Mesendoderm (in vitro differentiated cells): Measurements from ENCODE around the gene BMPER.

Source experiments
- DNase-seq: peaks from one replicate; pipeline ENCODE4 v3.0.0; 2013
- H2AK5ac ChIP-seq: 2 replicates; pipeline ENCODE4 v1.6.1; 2013; ENCODE audit warnings: low read length, inconsistent platforms
- H2BK120ac ChIP-seq: 2 replicates; pipeline ENCODE4 v1.6.1; 2013; ENCODE audit warnings: low read depth, mild to moderate bottlenecking, low read length, moderate library complexity, mixed read lengths
- H2BK15ac ChIP-seq: replicated peaks from 2 replicates; pipeline ENCODE4 v1.6.1; 2013; ENCODE audit warnings: low read depth, mild to moderate bottlenecking, moderate library complexity
- H2BK5ac ChIP-seq: 2 replicates; pipeline ENCODE4 v1.6.1; 2013; ENCODE audit warnings: low read length, inconsistent platforms
- H3K18ac ChIP-seq: 2 replicates; pipeline ENCODE4 v1.6.1; 2013; ENCODE audit warnings: mild to moderate bottlenecking, low read length, mixed read lengths
- H3K23ac ChIP-seq: one replicate; pipeline ENCODE4 v1.6.1; 2013; ENCODE audit warnings: low read length
- H3K27ac ChIP-seq: 2 replicates; pipeline ENCODE4 v1.5.1; 2013; ENCODE audit warnings: low read depth, mild to moderate bottlenecking, inconsistent platforms, low read length, moderate library complexity
- H3K27me3 ChIP-seq: 2 replicates; pipeline ENCODE4 v1.6.1; 2013; ENCODE audit warnings: low read length, control low read depth, mild to moderate bottlenecking, inconsistent platforms; ENCODE audit not compliant: insufficient read depth, poor library complexity
- H3K36me3 ChIP-seq: 2 replicates; pipeline ENCODE4 v1.6.1; 2013; ENCODE audit warnings: low read length, inconsistent platforms; ENCODE audit not compliant: control insufficient read depth, insufficient read depth
- H3K4ac ChIP-seq: one replicate; pipeline ENCODE4 v1.6.1; 2013; ENCODE audit warnings: low read depth, mild to moderate bottlenecking, low read length, moderate library complexity
- H3K4me1 ChIP-seq: 2 replicates; pipeline ENCODE4 v1.6.1; 2013; ENCODE audit warnings: low read depth, low read length, inconsistent platforms; ENCODE audit not compliant: control insufficient read depth
- H3K4me2 ChIP-seq: 2 replicates; pipeline ENCODE4 v1.6.1; 2013; ENCODE audit warnings: low read length
- H3K4me3 ChIP-seq: 2 replicates; pipeline ENCODE4 v1.5.1; 2013; ENCODE audit warnings: mild to moderate bottlenecking, low read length
- H3K56ac ChIP-seq: one replicate; pipeline ENCODE4 v1.6.1; 2013; ENCODE audit warnings: low read length
- H3K79me1 ChIP-seq: 2 replicates; pipeline ENCODE4 v1.6.1; 2013; ENCODE audit warnings: low read length, inconsistent platforms
- H3K79me2 ChIP-seq: 2 replicates; pipeline ENCODE4 v1.6.1; 2013; ENCODE audit warnings: mild to moderate bottlenecking, low read length; ENCODE audit not compliant: control insufficient read depth, insufficient read depth
- H3K9ac ChIP-seq: 2 replicates; pipeline ENCODE4 v1.6.1; 2013; ENCODE audit warnings: low read length, inconsistent platforms
- H4K5ac ChIP-seq: one replicate; pipeline ENCODE4 v1.6.1; 2013; ENCODE audit warnings: low read length
- H4K8ac ChIP-seq: one replicate; pipeline ENCODE4 v1.6.1; 2013; ENCODE audit warnings: low read depth, mild to moderate bottlenecking, control low read depth, low read length, moderate library complexity
- WGBS: extraction: QIAGEN DNeasy Blood & Tissue Kit; methylation state at CpG from one replicate; pipeline ENCODE4 v1.1.7; 2013; ENCODE audit warnings: low lambda C conversion rate, missing lambda C conversion rate; ENCODE audit not compliant: insufficient coverage; ENCODE audit errors: extremely low coverage; 5-methylcytosine and 5-hydroxymethylcytosine counted together

The BMPER gene

DNA sequence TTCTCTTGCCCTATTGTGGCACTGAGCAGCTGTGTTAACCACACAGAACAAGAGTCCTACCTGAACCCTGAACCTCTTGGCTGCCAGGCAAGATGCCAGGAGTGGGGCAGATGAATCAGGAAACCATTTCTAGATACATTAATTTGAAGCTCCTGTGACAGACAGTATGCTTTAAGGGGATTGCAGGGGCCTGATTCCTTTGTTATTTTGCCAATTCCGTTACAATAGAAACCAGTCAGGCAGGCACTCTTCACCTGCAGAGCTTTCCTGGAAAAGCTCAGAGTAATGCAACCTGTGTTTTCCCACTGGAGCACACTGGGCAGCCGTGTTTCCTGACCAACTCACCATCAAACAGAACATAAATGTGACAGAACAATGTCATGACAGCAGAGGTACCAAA, 233.1 kb downstream of the BMPER start:
- WGBS = no CpG with 5 or more reads among the region's 2 CpGs
- H3K27me3 ChIP-seq = no peaks in the 10 kb centered on the region
- no peak overlapping the region for H3K23ac ChIP-seq
- no peak overlapping the region for H3K4me3 ChIP-seq
- no peak overlapping the region for H2BK15ac ChIP-seq
- no peak overlapping the region for H2AK5ac ChIP-seq
- H3K79me2 ChIP-seq = no peaks in the 10 kb centered on the region
- H3K56ac ChIP-seq = no peak overlapping the region
- no peak overlapping the region for H3K27ac ChIP-seq
- no peak overlapping the region for H3K4ac ChIP-seq
- no peak overlapping the region for H2BK120ac ChIP-seq
- H3K18ac ChIP-seq = no peak overlapping the region
- no peaks in the 10 kb centered on the region for H3K79me1 ChIP-seq
- H2BK5ac ChIP-seq = no peak overlapping the region
- no peak overlapping the region for H4K5ac ChIP-seq
- no peaks in the 10 kb centered on the region for H3K4me1 ChIP-seq
- no peak overlapping the region for H3K9ac ChIP-seq
- H3K36me3 ChIP-seq = no peaks in the 10 kb centered on the region
- no peak for DNase-seq
- no peak overlapping the region for H4K8ac ChIP-seq
- no peak overlapping the region for H3K4me2 ChIP-seq

DNA sequence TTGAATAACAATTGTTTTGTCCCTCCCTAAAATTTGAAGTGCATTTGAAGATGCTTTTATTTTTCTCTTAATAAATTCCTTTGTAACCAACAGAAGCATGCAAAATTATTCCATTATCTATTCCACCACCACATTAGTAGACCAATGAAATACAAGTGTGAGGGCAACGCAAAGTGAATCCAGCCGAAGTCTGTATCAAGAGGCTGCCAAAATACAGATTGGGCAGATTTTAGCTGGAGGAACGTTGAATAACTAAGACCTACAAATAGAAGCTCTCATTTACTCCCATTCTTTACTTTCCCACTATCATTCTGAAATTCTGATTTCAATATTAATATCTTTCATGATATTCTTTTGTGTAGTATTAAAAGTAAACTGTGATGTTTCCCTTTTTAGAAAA, 233.7 kb downstream of the BMPER start:
- Histone ChIP-seq H3K36me3 (no peaks in the 10 kb centered on the region), H3K79me2 (no peaks in the 10 kb centered on the region), H3K4me1 (no peaks in the 10 kb centered on the region), H3K4me3 (no peak overlapping the region), H2BK120ac (no peak overlapping the region), H4K8ac (no peak overlapping the region), H3K4me2 (no peak overlapping the region), H4K5ac (no peak overlapping the region), H3K56ac (no peak overlapping the region), H3K27me3 (no peaks in the 10 kb centered on the region), H3K79me1 (no peaks in the 10 kb centered on the region), H3K18ac (no peak overlapping the region), H3K27ac (no peak overlapping the region), H2BK15ac (no peak overlapping the region), H2AK5ac (no peak overlapping the region), H3K4ac (no peak overlapping the region), H3K9ac (no peak overlapping the region), H2BK5ac (no peak overlapping the region), H3K23ac (no peak overlapping the region)
- no peak for DNase-seq
- WGBS = no CpG with 5 or more reads among the region's 3 CpGs

DNA sequence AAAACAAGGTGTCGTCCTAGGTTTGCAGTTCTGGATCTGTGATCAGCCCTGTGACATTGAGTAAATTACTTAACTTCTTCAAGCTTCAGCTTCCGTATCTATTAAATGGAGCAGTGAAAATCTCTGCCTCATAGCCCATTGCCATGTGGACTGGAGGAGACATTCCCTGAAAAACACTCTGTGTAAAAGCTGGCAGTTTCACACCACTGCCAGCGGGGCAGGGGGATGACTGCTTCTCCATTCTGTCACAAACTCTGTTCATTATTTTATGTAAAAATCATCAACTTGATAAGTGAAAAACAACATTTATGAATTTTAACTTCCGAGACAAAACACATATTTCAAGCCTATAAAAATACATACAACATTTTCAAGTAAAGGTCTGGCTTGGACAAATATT, 234.7 kb downstream of the BMPER start:
- no peak overlapping the region for H4K5ac ChIP-seq
- no peak overlapping the region for H3K4ac ChIP-seq
- H2BK120ac ChIP-seq = no peak overlapping the region
- H3K4me3 ChIP-seq = no peak overlapping the region
- H3K18ac ChIP-seq = no peak overlapping the region
- no peak for DNase-seq
- no peak overlapping the region for H4K8ac ChIP-seq
- H3K27ac ChIP-seq = no peak overlapping the region
- H3K27me3 ChIP-seq = no peaks in the 10 kb centered on the region
- H3K4me1 ChIP-seq = no peaks in the 10 kb centered on the region
- H3K79me1 ChIP-seq = no peaks in the 10 kb centered on the region
- no peak overlapping the region for H3K9ac ChIP-seq
- no peaks in the 10 kb centered on the region for H3K79me2 ChIP-seq
- H3K4me2 ChIP-seq = no peak overlapping the region
- no peak overlapping the region for H2AK5ac ChIP-seq
- H3K23ac ChIP-seq = no peak overlapping the region
- WGBS = no CpG with 5 or more reads among the region's 4 CpGs
- no peak overlapping the region for H2BK5ac ChIP-seq
- no peaks in the 10 kb centered on the region for H3K36me3 ChIP-seq
- H2BK15ac ChIP-seq = no peak overlapping the region
- no peak overlapping the region for H3K56ac ChIP-seq

DNA sequence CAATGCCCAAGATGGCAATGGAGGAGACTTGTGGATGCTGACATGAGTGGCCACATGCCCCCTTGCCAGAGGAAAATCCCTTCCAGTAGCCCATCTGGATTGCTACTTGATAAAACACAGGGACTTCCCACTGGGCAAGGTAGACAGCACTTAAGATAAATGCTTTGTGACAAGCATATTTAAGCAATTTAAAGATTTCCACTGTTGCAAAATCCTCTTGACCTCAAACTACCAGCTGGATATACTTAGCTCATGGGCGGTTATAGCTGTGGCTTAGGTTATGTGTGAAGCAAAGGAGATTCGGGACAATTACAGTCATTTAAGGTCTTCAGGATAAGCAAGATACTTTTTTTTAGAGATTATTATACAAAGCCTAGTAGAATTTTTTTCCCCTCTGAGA, 238.1 kb downstream of the BMPER start:
- Histone ChIP-seq H3K79me2 (no peaks in the 10 kb centered on the region), H4K8ac (no peak overlapping the region), H3K36me3 (no peaks in the 10 kb centered on the region), H3K56ac (no peak overlapping the region), H3K4me2 (no peak overlapping the region), H2AK5ac (no peak overlapping the region), H3K9ac (no peak overlapping the region), H3K4ac (no peak overlapping the region), H2BK120ac (no peak overlapping the region), H3K79me1 (no peaks in the 10 kb centered on the region), H3K27me3 (no peaks in the 10 kb centered on the region), H2BK5ac (no peak overlapping the region), H3K4me3 (no peak overlapping the region), H2BK15ac (no peak overlapping the region), H3K4me1 (no peaks in the 10 kb centered on the region), H3K23ac (no peak overlapping the region), H3K18ac (no peak overlapping the region), H3K27ac (no peak overlapping the region), H4K5ac (no peak overlapping the region)
- WGBS = no CpG with 5 or more reads among the region's 2 CpGs
- DNase-seq = no peak

- no peak for DNase-seq
- no peak overlapping the region for H3K23ac ChIP-seq
- no peak overlapping the region for H4K5ac ChIP-seq
- no peak overlapping the region for H2BK120ac ChIP-seq
- no peak overlapping the region for H2AK5ac ChIP-seq
- H3K4me3 ChIP-seq = no peak overlapping the region
- H4K8ac ChIP-seq = no peak overlapping the region
- no peak overlapping the region for H3K27ac ChIP-seq
- no peaks in the 10 kb centered on the region for H3K36me3 ChIP-seq
- H3K4me1 ChIP-seq = no peaks in the 10 kb centered on the region
- no peaks in the 10 kb centered on the region for H3K79me1 ChIP-seq
- H3K18ac ChIP-seq = no peak overlapping the region
- no CpG with 5 or more reads among the region's 1 CpG for WGBS
- H3K4ac ChIP-seq = no peak overlapping the region
- H3K79me2 ChIP-seq = no peaks in the 10 kb centered on the region
- no peak overlapping the region for H2BK5ac ChIP-seq
- H3K27me3 ChIP-seq = no peaks in the 10 kb centered on the region
- no peak overlapping the region for H3K56ac ChIP-seq
- H3K9ac ChIP-seq = no peak overlapping the region
- no peak overlapping the region for H3K4me2 ChIP-seq
- no peak overlapping the region for H2BK15ac ChIP-seq
Observed at GRCh38 chr7:34145603-34146002, 240.3 kb downstream of the BMPER start.

GRCh38 chr7:34153656-34154270, 248.4 kb downstream of the BMPER start:
- no peaks in the 10 kb centered on the region for H3K36me3 ChIP-seq

More at GRCh38 chr7:34153656-34154270, 248.4 kb downstream of the BMPER start:
- no peaks in the 10 kb centered on the region for H3K79me1 ChIP-seq
- no peak overlapping the region for H4K5ac ChIP-seq
- no peak overlapping the region for H3K27ac ChIP-seq
- no peak overlapping the region for H2AK5ac ChIP-seq
- H3K27me3 ChIP-seq = no peaks in the 10 kb centered on the region
- no peak overlapping the region for H3K18ac ChIP-seq
- DNase-seq = no peak
- H2BK15ac ChIP-seq = no peak overlapping the region
- H3K4ac ChIP-seq = no peak overlapping the region
- no peak overlapping the region for H3K56ac ChIP-seq
- no peak overlapping the region for H3K9ac ChIP-seq
- H3K4me1 ChIP-seq = no peaks in the 10 kb centered on the region
- H3K4me3 ChIP-seq = no peak overlapping the region
- no peak overlapping the region for H4K8ac ChIP-seq
- WGBS = no CpG with 5 or more reads among the region's 5 CpGs
- H2BK5ac ChIP-seq = no peak overlapping the region
- H3K79me2 ChIP-seq = no peaks in the 10 kb centered on the region
- no peak overlapping the region for H2BK120ac ChIP-seq
- no peak overlapping the region for H3K4me2 ChIP-seq
- H3K23ac ChIP-seq = no peak overlapping the region
